NCI-H2171 (cell line): ENCODE measurements around the gene SDC3.

Experiments
- DNase-seq: peaks from one replicate; lab custom pipeline; 2025; lab: John Stamatoyannopoulos, UW

The SDC3 gene

GRCh38 chr1:30904962-30905335, 3.6 kb downstream of the SDC3 start:
- no peak for DNase-seq

GRCh38 chr1:30904191-30904961, 4.2 kb downstream of the SDC3 start:
- no peak for DNase-seq

GRCh38 chr1:30903343-30904034, 5.1 kb downstream of the SDC3 start:
- no peak for DNase-seq

- DNase-seq: no peak
These were observed 5.8 kb downstream of the SDC3 start for GRCh38 chr1:30902593-30903290.

- DNase-seq: no peak
These were observed 6.6 kb downstream of the SDC3 start for GRCh38 chr1:30901798-30902581.

GRCh38 chr1:30900931-30901560, 7.5 kb downstream of the SDC3 start:
- DNase-seq: no peak

GRCh38 chr1:30900486-30900885, 8.1 kb downstream of the SDC3 start:
- DNase-seq: no peak

- no peak for DNase-seq
These were observed 8.8 kb downstream of the SDC3 start for GRCh38 chr1:30899577-30900389.

- DNase-seq: no peak
These were observed 10.3 kb downstream of the SDC3 start for GRCh38 chr1:30898031-30898815.

GRCh38 chr1:30896905-30897304, 11.7 kb downstream of the SDC3 start:
- DNase-seq: no peak

GRCh38 chr1:30895944-30896660, 12.5 kb downstream of the SDC3 start:
- no peak for DNase-seq

GRCh38 chr1:30895382-30895943, 13.1 kb downstream of the SDC3 start:
- DNase-seq: no peak

- DNase-seq: no peak
These were observed 14.0 kb downstream of the SDC3 start for GRCh38 chr1:30894508-30894973.

GRCh38 chr1:30893776-30894507, 14.6 kb downstream of the SDC3 start:
- DNase-seq: no peak

- no peak for DNase-seq
These were observed 15.9 kb downstream of the SDC3 start for GRCh38 chr1:30892671-30893073.

GRCh38 chr1:30891227-30891552, 17.4 kb downstream of the SDC3 start:
- no peak for DNase-seq

- no peak for DNase-seq
These were observed 17.9 kb downstream of the SDC3 start for GRCh38 chr1:30890502-30891226.

- DNase-seq: no peak
These were observed 19.0 kb downstream of the SDC3 start for GRCh38 chr1:30889511-30889910.
